GM18517 (cell line): ENCODE data around the gene STX10.

Source experiments
- ATAC-seq: cut with Tn5 transposase; IDR thresholded peaks from one replicate; pipeline ENCODE4 v1.9.1; 2021; ENCODE audit warnings: mild to moderate bottlenecking, moderate library complexity; ENCODE audit not compliant: unreplicated experiment

Gene STX10

GRCh38 chr19:13101590-13102415 lies 48.4 kb downstream of the STX10 start:
- ATAC-seq: no peak

- no peak for ATAC-seq
These were observed 49.2 kb downstream of the STX10 start for GRCh38 chr19:13100841-13101589.

- ATAC-seq: no peak
These were observed 50.1 kb downstream of the STX10 start for GRCh38 chr19:13100031-13100588.

- no peak for ATAC-seq
These were observed 50.8 kb downstream of the STX10 start for GRCh38 chr19:13099073-13099999.

- no peak for ATAC-seq
These were observed 51.7 kb downstream of the STX10 start for GRCh38 chr19:13098277-13099072.

- no peak for ATAC-seq
These were observed 52.5 kb downstream of the STX10 start for GRCh38 chr19:13097463-13098258.

GRCh38 chr19:13097033-13097462 lies 53.1 kb downstream of the STX10 start:
- no peak for ATAC-seq

- no peak for ATAC-seq
These were observed 53.9 kb downstream of the STX10 start for GRCh38 chr19:13095934-13096927.

GRCh38 chr19:13095393-13095784 lies 54.8 kb downstream of the STX10 start:
- no peak for ATAC-seq

GRCh38 chr19:13094771-13095392 lies 55.3 kb downstream of the STX10 start:
- no peak for ATAC-seq

- ATAC-seq: no peak
These were observed 56.1 kb downstream of the STX10 start for GRCh38 chr19:13094106-13094504.
